ENCODE data around the gene EPB41L4A.

GRCh38 chr5:112237456-112237855 is 181.6 kb downstream of the EPB41L4A start:
- TF ChIP-seq CTCF (IDR thresholded peaks at IDR 0.05) (no peak), POLR2AphosphoS5 (IDR thresholded peaks at IDR 0.05; ENCODE audit: low read depth, low read length) (no peak), REST (IDR thresholded peaks at IDR 0.05; ENCODE audit: insufficient read depth in 1 of 2, low read depth in 2 of 2, low read length in 1 of 2) (no peak), SIN3A (IDR thresholded peaks at IDR 0.05; ENCODE audit: borderline replicate concordance, insufficient read depth, low read depth, low read length) (no peak)
